Stomach (tissue), 9 donors: Measurements from ENCODE around the gene NBPF1. TPM values are rescaled to one million over a fixed set of nuclear protein-coding genes. Genes with fewer than 3 reads are reported as not detected.
"Not testable (repeated sequence)": the region's sequence is repeated elsewhere in the genome, so short reads cannot be mapped to it uniquely, and the experiment has no call there.

ENCODE experiments used
- DNase-seq, 2 donors: peaks; one replicate each; pipeline versions ENCODE4 v3.0.0 to v3.0.0-alpha.2; 2013 to 2019
- H3K27ac ChIP-seq, 5 donors: fragments of 200-600 bp in 4 of 5; sonication (generic) in 4 of 5; one replicate each; pipeline ENCODE4 v1.5.1; 2013 to 2019; ENCODE audit warnings: mild to moderate bottlenecking in 1 of 5, moderate library complexity in 1 of 5
- H3K27me3 ChIP-seq, 3 donors: fragments of 200-600 bp; sonication (generic); one replicate each; pipeline ENCODE4 v1.5.1; 2017 to 2019; ENCODE audit warnings: mixed run types in 1 of 3
- H3K36me3 ChIP-seq, 4 donors: fragments of 200-600 bp; sonication (generic); 1 replicate in 3 of 4; 2 replicates in 1 of 4; pipeline ENCODE4 v1.5.1; 2016 to 2019
- H3K4me1 ChIP-seq, 4 donors: fragments of 200-600 bp; sonication (generic); one replicate each; pipeline ENCODE4 v1.5.1; 2016 to 2019
- H3K4me3 ChIP-seq, 4 donors: fragments of 200-600 bp; sonication (generic) in 3 of 4; one replicate each; pipeline ENCODE4 v1.5.1; 2016 to 2019; ENCODE audit warnings: mild to moderate bottlenecking in 1 of 4
- H3K9me3 ChIP-seq, 4 donors: fragments of 200-600 bp; sonication (generic); one replicate each; pipeline ENCODE4 v1.5.1; 2016 to 2019
- EP300 ChIP-seq: sonication (generic); formaldehyde crosslinking; IDR thresholded peaks from one replicate; pipeline ENCODE4 v1.6.1; 2017; ENCODE audit warnings: antibody characterized with exemption
- POLR2A ChIP-seq, 4 donors: fragments of 450-650 bp; IDR thresholded peaks; one replicate each; pipeline ENCODE4 v1.6.1; 2016; ENCODE audit warnings: antibody characterized with exemption in 4 of 4, control low read depth in 2 of 4, mild to moderate bottlenecking in 1 of 4, moderate library complexity in 1 of 4
- POLR2AphosphoS5 ChIP-seq, 3 donors: sonication (generic); formaldehyde crosslinking; IDR thresholded peaks; one replicate each; pipeline ENCODE4 v1.6.1; 2016; ENCODE audit warnings: antibody characterized with exemption in 3 of 3
- WGBS, 5 donors: extraction: QIAGEN DNeasy Blood & Tissue Kit in 3 of 5; methylation state at CpG; one replicate each; pipeline versions ENCODE4 v1.1.5 to v1.1.7; 2013 to 2018; 5-methylcytosine and 5-hydroxymethylcytosine counted together
- intact Hi-C: fragments of 100-400 bp; cut with DNase I; formaldehyde crosslinking; loops from one replicate; pipeline ENCODE4 v1.15.1; 2023; ENCODE audit warnings: low total_unique reads
- polyA plus RNA-seq, 3 donors: library from polyadenylated mRNA; stranded (reverse); fragments of 200-250 nt; gene quantifications; one replicate each; pipeline ENCODE4 v1.2.3, GENCODE V29; 2013
- total RNA-seq, 5 donors: library from RNA; depleted of rRNA; stranded (reverse); fragments of >200 nt; gene quantifications; one replicate each; pipeline versions ENCODE4 v1.1.0 to v1.2.3, GENCODE V29; 2014 to 2016
- TF ChIP-seq, protein P1 (sequence below), 7 experiments: fragments of 450-650 bp in 4 of 7; fragments of 200-600 bp in 3 of 7; sonication (generic) in 3 of 7; IDR thresholded peaks; one replicate each; pipeline ENCODE4 v1.5.1; 2016 to 2019; ENCODE audit warnings: antibody characterized with exemption in 7 of 7, control low read depth in 2 of 7, mild to moderate bottlenecking in 1 of 7
- donor health status: healthy with polysubstance abuse.
- donor health status: Bipolar disorder and iron deficiency.
- donor health status: healthy.

Gene NBPF1
- total and polyA plus RNA-seq, 8 donors = 3.3 to 66.6 (median 23.8) TPM

DNA sequence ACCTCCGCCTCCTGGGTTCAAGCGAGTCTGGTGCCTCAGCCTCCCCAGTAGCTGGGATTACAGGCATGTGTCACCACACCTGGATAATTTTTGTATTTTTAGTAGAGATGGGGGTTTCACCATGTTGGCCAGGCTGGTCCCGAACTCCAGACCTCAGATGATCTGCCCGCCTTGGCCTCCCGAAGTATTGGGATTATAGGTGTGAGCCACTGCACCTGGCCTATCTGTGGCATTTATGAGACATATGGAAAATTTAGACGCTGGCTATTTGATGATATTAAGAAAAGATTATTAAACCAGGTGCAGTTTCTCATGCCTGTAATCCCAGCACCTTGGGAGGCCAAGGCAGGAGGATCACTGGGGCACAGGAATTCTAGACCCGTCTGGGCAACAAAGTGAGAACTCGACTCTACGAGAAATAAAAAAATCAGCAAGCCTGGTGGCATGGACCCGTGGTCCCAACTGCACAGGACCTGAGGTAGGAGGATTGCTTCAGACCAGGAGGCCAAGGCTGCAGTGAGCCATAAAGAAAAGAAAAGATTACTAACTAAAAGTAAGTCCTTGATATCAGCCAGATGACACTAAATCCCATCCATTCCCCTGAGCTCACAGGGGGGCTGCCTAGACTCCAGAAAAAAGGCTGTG is 23.3 kb upstream of the NBPF1 start:
- intact Hi-C loops, H3K9me3 ChIP-seq, H3K4me3 ChIP-seq, H3K27ac ChIP-seq, H3K27me3 ChIP-seq: not testable (repeated sequence)
- WGBS, 5 donors = 85 to 93% (median 90%) methylated on average over 10 of the region's 10 CpGs
- peaks cover 0 to 25% (median 3%) of the 10 kb centered on the region in 4 donors for H3K4me1 ChIP-seq
- peaks cover 28 to 56% (median 39%) of the 10 kb centered on the region in 4 donors for H3K36me3 ChIP-seq
- peak in 1 of 2 donors; percentile 30 for DNase-seq

DNA sequence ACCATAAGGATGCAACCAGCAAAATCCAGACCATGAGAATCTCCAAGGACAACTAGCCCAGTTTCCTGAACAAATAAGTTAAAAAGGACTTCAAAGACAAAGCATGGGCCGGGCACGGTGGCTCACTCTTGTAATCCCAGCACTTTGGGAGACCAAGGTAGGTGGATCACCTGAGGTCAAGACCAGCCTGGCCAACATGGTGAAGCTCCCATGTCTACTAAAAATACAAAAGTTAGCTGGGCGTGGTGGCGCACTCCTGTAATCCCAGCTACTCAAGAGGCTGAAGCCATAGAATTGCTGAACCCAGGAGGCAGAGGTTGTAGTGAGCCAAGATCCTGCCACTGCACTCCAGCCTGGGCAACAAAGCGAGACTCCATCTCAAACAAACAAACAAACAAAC is 22.6 kb upstream of the NBPF1 start:
- H3K4me3 ChIP-seq, H3K27ac ChIP-seq, H3K27me3 ChIP-seq, H3K9me3 ChIP-seq, intact Hi-C loops: not testable (repeated sequence)
- H3K4me1 ChIP-seq = peaks cover 0 to 18% (median 2%) of the 10 kb centered on the region in 4 donors
- 93 to 97% (median 95%) methylated on average over 5 of the region's 5 CpGs for WGBS, 5 donors
- peaks cover 32 to 57% (median 46%) of the 10 kb centered on the region in 4 donors for H3K36me3 ChIP-seq
- DNase-seq = peak in 1 of 2 donors; percentile 39

DNA sequence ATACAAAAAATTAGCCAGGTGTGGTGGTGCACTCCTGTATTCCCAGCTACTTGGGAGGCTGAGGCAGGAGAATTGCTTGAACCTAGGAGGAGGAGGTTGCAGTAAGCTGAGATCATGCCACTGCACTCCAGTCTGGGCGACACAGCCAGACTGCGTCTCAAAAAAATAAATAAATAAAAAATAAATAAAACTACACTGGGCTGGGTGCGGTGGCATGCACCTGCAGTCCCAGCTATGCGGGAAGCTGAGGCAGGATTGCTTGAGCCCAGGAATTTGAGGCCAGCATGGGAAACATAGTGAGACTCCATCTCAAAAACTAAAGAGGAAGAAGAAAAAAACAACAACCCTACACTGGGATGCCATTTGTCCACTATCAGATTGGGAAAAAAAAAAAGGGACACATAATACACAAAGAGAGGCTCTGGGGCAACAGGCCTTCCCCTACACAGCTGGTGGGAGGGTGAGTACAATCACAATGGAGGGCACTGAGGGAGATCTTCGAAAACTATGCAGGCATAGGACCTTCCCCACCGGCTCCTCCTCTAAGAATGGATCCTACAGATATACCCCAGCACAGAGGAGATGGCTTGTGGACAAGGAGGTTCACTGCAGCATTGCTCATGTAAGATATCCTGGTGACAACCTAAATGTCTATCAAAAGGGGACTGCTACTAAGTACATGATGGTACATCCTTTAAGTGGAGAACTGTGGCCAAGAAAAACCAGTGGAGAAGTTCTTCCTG is 20.3 kb upstream of the NBPF1 start:
- H3K27me3 ChIP-seq, H3K4me3 ChIP-seq, H3K27ac ChIP-seq, H3K9me3 ChIP-seq, intact Hi-C loops, H3K4me1 ChIP-seq: not testable (repeated sequence)
- DNase-seq = peak in 1 of 2 donors; percentile 26
- WGBS, 5 donors = 92 to 96% (median 94%) methylated on average over 6 of the region's 6 CpGs
- H3K36me3 ChIP-seq = peaks cover 47 to 73% (median 66%) of the 10 kb centered on the region in 4 donors

DNA sequence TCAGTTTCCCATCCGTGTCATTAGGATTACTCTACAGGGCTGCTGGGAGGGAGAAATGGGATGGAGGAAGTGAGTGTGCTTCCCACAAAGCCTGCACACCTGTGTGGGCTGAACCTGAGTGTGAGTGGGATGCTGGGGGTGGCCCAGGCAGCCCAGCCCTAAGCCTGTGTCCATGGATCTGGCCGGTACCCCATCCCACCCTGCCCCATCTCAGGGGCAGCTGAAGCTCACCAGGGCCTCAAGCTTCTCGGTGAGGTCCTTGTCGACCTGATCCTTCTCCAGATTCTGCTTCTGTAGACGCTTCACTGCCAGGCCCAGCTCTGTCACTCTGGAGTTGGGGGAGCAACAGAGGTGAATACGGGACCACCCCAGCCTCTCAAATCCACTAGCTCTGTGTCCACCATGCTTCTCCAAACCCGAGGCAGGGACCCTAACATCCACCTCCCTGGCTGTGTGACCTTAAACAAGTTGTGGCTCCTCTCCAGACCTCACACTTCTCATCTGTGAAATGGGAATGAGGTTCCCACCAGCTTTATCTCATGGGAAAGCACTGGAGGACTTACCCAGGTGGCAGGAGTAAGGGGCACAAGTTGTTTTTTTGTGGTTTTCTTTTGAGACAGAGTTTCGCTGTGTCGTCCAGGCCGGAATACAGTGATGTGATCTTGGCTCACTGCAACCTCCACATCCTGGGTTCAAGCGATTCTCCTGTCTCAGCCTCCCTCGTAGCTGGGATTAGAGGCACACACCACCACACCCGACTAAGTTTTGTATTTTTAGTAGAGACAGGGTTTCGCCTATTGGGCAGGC is 18.9 kb upstream of the NBPF1 start:
- H3K4me1 ChIP-seq, H3K9me3 ChIP-seq, H3K27ac ChIP-seq, intact Hi-C loops, H3K27me3 ChIP-seq, H3K4me3 ChIP-seq: not testable (repeated sequence)
- WGBS, 5 donors = 90 to 96% (median 94%) methylated on average over 14 of the region's 14 CpGs
- peak in 1 of 2 donors; percentile 25 for DNase-seq
- H3K36me3 ChIP-seq = peaks cover 57 to 87% (median 80%) of the 10 kb centered on the region in 4 donors

DNA sequence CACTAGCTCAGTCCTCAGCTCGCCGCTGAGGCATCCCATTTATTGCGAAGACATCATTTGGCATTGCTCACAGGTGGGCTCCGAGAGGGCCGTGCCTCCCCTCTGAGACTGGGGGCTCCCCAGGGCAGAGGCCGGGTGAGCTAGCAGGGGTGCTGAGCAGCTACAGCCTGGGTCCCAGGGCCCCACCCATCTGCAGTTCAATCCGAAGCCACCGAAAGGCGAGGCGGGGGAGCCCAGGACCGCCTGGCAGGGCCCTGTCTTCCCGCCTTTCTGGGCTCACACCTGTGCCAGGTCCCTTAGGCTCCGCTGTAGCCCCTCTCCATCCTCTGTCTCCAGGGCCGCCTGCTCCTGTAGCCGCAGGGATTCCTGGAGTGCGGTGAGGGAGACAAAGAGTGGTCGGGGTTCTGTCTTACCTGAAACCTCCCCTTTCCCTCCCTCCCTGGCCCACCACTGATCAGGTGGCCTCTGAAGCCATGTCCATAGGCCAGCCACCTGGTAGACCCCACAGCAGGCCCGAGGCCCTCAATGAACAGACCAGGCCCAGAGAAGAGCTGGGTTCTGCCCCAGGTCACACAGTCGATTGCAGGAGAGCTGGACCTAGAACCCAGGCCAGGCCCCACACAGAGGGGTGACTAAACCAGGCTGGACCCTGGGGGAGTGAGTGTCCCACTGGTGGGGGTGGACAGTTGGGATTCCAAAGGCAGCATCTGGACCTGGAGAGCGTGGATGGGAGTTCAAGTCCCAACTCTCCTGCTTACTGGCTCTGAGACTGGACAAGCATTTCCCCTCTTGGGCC is 18.1 kb upstream of the NBPF1 start:
- intact Hi-C loops = no loop called here
- DNase-seq = peak in 1 of 2 donors; percentile 34

More for the DNA sequence above, 18.1 kb upstream of the NBPF1 start:
- Histone ChIP-seq H3K36me3 (peaks cover 63 to 95% (median 88%) of the 10 kb centered on the region in 4 donors), H3K9me3 (no peaks in the 10 kb centered on the region), H3K27ac (no peak overlapping the region), H3K4me1 (no peaks in the 10 kb centered on the region), H3K4me3 (no peak overlapping the region), H3K27me3 (no peaks in the 10 kb centered on the region)
- WGBS, 5 donors = 84 to 95% (median 90%) methylated on average over 20 of the region's 20 CpGs
- TF ChIP-seq POLR2AphosphoS5 (IDR thresholded peaks at IDR 0.05) (no peak), POLR2A (IDR thresholded peaks at IDR 0.05) (no peak), EP300 (no peak)
- TF ChIP-seq, protein P1, sequence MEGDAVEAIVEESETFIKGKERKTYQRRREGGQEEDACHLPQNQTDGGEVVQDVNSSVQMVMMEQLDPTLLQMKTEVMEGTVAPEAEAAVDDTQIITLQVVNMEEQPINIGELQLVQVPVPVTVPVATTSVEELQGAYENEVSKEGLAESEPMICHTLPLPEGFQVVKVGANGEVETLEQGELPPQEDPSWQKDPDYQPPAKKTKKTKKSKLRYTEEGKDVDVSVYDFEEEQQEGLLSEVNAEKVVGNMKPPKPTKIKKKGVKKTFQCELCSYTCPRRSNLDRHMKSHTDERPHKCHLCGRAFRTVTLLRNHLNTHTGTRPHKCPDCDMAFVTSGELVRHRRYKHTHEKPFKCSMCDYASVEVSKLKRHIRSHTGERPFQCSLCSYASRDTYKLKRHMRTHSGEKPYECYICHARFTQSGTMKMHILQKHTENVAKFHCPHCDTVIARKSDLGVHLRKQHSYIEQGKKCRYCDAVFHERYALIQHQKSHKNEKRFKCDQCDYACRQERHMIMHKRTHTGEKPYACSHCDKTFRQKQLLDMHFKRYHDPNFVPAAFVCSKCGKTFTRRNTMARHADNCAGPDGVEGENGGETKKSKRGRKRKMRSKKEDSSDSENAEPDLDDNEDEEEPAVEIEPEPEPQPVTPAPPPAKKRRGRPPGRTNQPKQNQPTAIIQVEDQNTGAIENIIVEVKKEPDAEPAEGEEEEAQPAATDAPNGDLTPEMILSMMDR (IDR thresholded peaks at IDR 0.05) = no peak
